ENCODE measurements around the gene TOMM22.
"Not testable (repeated sequence)": the region's sequence is repeated elsewhere in the genome, so short reads cannot be mapped to it uniquely, and the experiment has no call there.

Gene TOMM22

GRCh38 chr22:38681582-38682335 lies at the start of gene TOMM22:
Gene TOMM22 (plus strand): TSS chr22:38681957. CDS start chr22:38681979, 22 bp downstream.
- peak; percentile 89 for DNase-seq

- no peak for DNase-seq
Measured at GRCh38 chr22:38632528-38632927, 49.2 kb upstream of the TOMM22 start.

- no peak for DNase-seq
Measured at GRCh38 chr22:38638216-38638615, 43.5 kb upstream of the TOMM22 start.

- DNase-seq = no peak
Measured at GRCh38 chr22:38638728-38639127, 43.0 kb upstream of the TOMM22 start.

GRCh38 chr22:38641476-38642040 lies 40.2 kb upstream of the TOMM22 start:
- no peak for DNase-seq

GRCh38 chr22:38644245-38644644 lies 37.5 kb upstream of the TOMM22 start:
- DNase-seq = not testable (repeated sequence)

GRCh38 chr22:38645430-38645829 lies 36.3 kb upstream of the TOMM22 start:
- no peak for DNase-seq

GRCh38 chr22:38649841-38650522 lies 31.8 kb upstream of the TOMM22 start:
- no peak for DNase-seq

- no peak for DNase-seq
Measured at GRCh38 chr22:38652859-38653258, 28.9 kb upstream of the TOMM22 start.

GRCh38 chr22:38653741-38654140 lies 28.0 kb upstream of the TOMM22 start:
- DNase-seq = no peak

GRCh38 chr22:38655519-38656255 lies 26.1 kb upstream of the TOMM22 start:
- DNase-seq = peak; percentile 5

GRCh38 chr22:38656256-38657044 lies 25.3 kb upstream of the TOMM22 start, which contains the start of the genes CBY1 and FAM227A:
Gene CBY1 (plus strand): TSS chr22:38656638. CDS start chr22:38668055, 11,417 bp downstream.
Gene FAM227A (minus strand): TSS chr22:38656392. CDS start chr22:38650168, 6,224 bp downstream.
- DNase-seq = peak; percentile 83

- peak; percentile 1 for DNase-seq
Measured at GRCh38 chr22:38657045-38657909, 24.5 kb upstream of the TOMM22 start.

- DNase-seq = no peak
Measured at GRCh38 chr22:38674888-38675287, 6.9 kb upstream of the TOMM22 start.

- no peak for DNase-seq
Measured at GRCh38 chr22:38675833-38676232, 5.9 kb upstream of the TOMM22 start.

GRCh38 chr22:38684895-38685294 lies 3.1 kb downstream of the TOMM22 start:
- DNase-seq = no peak

- no peak for DNase-seq
Measured at GRCh38 chr22:38685761-38686160, 4.0 kb downstream of the TOMM22 start.

GRCh38 chr22:38689651-38690050 lies 7.9 kb downstream of the TOMM22 start:
- no peak for DNase-seq

- DNase-seq = no peak
Measured at GRCh38 chr22:38694049-38694448, 12.3 kb downstream of the TOMM22 start.

- no peak for DNase-seq
Measured at GRCh38 chr22:38694940-38695339, 13.2 kb downstream of the TOMM22 start.

Measured in HCEC 1CT (cell line).